Activated CD8-positive, alpha-beta T cell treated with anti-CD3 and anti-CD28 coated beads, Interleukin-2, amount 10 ng/mL, durations not matched to agents 7 days and 5 days (primary cell): Measurements from ENCODE around the gene KSR1. TPM values are rescaled to one million over a fixed set of nuclear protein-coding genes. Genes with fewer than 3 reads are reported as not detected.

Experiments used
- ATAC-seq: fragments of 150-1000 bp; cut with Tn5 transposase; one replicate; pipeline ENCODE4 v1.10.0; 2021; ENCODE audit warnings: moderate library complexity
- CTCF ChIA-PET: fragments of 350-600 bp; sonication (Branson Sonifier 250); formaldehyde crosslinking; loops from one replicate; lab custom pipeline; 2021; ENCODE audit warnings: antibody characterized with exemption; lab: Charles Lee
- POLR2A ChIA-PET: fragments of 350-600 bp; sonication (Branson Sonifier 250); formaldehyde crosslinking; loops from one replicate; lab custom pipeline; 2021; ENCODE audit warnings: antibody characterized with exemption; lab: Charles Lee
- DNase-seq: peaks from one replicate; pipeline ENCODE4 v3.0.0-alpha.2; 2020
- H3K27ac Mint-ChIP-seq: one replicate; pipeline ENCODE4 v1.8.0; 2021; ENCODE audit warnings: mild to moderate bottlenecking, mixed read lengths
- H3K27me3 Mint-ChIP-seq: one replicate; pipeline ENCODE4 v1.8.0; 2021; ENCODE audit warnings: low read depth, mixed read lengths
- H3K36me3 Mint-ChIP-seq: one replicate; pipeline ENCODE4 v1.8.0; 2021; ENCODE audit warnings: low read depth, mixed read lengths
- H3K4me1 Mint-ChIP-seq: one replicate; pipeline ENCODE4 v1.8.0; 2021; ENCODE audit warnings: low read depth, mixed read lengths
- H3K4me3 Mint-ChIP-seq: one replicate; pipeline ENCODE4 v1.8.0; 2021; ENCODE audit warnings: mild to moderate bottlenecking, mixed read lengths
- H3K9me3 Mint-ChIP-seq: one replicate; pipeline ENCODE4 v1.8.0; 2022; ENCODE audit warnings: mixed read lengths; ENCODE audit not compliant: insufficient read depth
- total RNA-seq, 2 experiments: library from RNA; stranded (reverse); gene quantifications; one replicate each; pipeline ENCODE4 v1.2.3, GENCODE V29; 2021

Gene KSR1
- total RNA-seq, 2 experiments from 2014 or later: 45.3 to 45.8 TPM

DNA sequence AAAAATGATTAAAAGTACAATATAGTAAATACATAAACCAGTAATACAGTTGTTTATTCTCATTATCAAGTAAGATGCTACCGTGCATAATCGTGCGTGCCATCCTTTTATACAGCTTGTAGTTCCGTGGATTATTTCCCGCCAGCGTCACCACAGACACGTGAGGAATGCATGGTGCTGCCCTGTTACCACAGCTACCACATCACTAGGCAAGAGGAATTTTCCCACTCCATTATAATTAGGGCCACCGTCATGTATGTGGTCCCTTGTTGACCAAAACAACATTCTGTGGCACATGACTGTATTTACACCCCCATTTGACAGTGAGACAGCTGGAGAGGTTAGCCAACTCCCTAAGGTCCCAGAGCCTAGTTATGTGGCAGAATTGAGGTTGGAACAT, 144.2 kb downstream of the KSR1 start:
- ChIA-PET CTCF (interaction anchor here (0.8 to 16.7 kb wide), 50 partner anchors 8 to 393 kb away, joined by 3 to 281 read pairs (median 7); partner anchors contain the start of genes KSR1 and LGALS9), POLR2A (interaction anchor here (1.3 to 1.6 kb wide), 2 partner anchors 22 to 41 kb away, joined by 3 to 4 read pairs; no protein-coding TSS in a partner anchor)
- no peak for ATAC-seq
- no peak overlapping the region for H3K27ac Mint-ChIP-seq
- no peak overlapping the region for H3K4me3 Mint-ChIP-seq
- DNase-seq: no peak
- H3K4me1 Mint-ChIP-seq: peaks cover 21% of the 10 kb centered on the region
- peaks cover 29% of the 10 kb centered on the region for H3K36me3 Mint-ChIP-seq
- H3K27me3 Mint-ChIP-seq: no peaks in the 10 kb centered on the region
- H3K9me3 Mint-ChIP-seq: no peaks in the 10 kb centered on the region

GRCh38 chr17:27601069-27601974, 145.1 kb downstream of the KSR1 start:
- no peaks in the 10 kb centered on the region for H3K27me3 Mint-ChIP-seq
- POLR2A ChIA-PET: interaction anchor here (0.6 to 1.3 kb wide), 2 partner anchors 40 to 251 kb away, joined by 3 read pairs; no protein-coding TSS in a partner anchor
- no peak overlapping the region for H3K4me3 Mint-ChIP-seq
- peaks cover 16% of the 10 kb centered on the region for H3K4me1 Mint-ChIP-seq
- H3K27ac Mint-ChIP-seq: no peak overlapping the region
- ATAC-seq: peak; percentile 31
- DNase-seq: peak; percentile 88
- no peaks in the 10 kb centered on the region for H3K9me3 Mint-ChIP-seq
- CTCF ChIA-PET: interaction anchor here (0.7 to 16.7 kb wide), 38 partner anchors 8 to 364 kb away, joined by 3 to 281 read pairs (median 10); partner anchors contain the start of gene KSR1
- H3K36me3 Mint-ChIP-seq: peaks cover 29% of the 10 kb centered on the region

- no peak overlapping the region for H3K27ac Mint-ChIP-seq
- H3K36me3 Mint-ChIP-seq: peaks cover 28% of the 10 kb centered on the region
- H3K9me3 Mint-ChIP-seq: no peaks in the 10 kb centered on the region
- POLR2A ChIA-PET: interaction anchor here (0.6 to 1.3 kb wide), 2 partner anchors 39 to 252 kb away, joined by 3 read pairs; no protein-coding TSS in a partner anchor
- H3K4me3 Mint-ChIP-seq: no peak overlapping the region
- CTCF ChIA-PET: interaction anchor here (0.7 to 16.7 kb wide), 35 partner anchors 10 to 365 kb away, joined by 3 to 281 read pairs (median 5); partner anchors contain the start of gene KSR1
- DNase-seq: no peak
- H3K4me1 Mint-ChIP-seq: peaks cover 16% of the 10 kb centered on the region
- no peak for ATAC-seq
- H3K27me3 Mint-ChIP-seq: no peaks in the 10 kb centered on the region
Observed at GRCh38 chr17:27601975-27602302, 145.7 kb downstream of the KSR1 start.

DNA sequence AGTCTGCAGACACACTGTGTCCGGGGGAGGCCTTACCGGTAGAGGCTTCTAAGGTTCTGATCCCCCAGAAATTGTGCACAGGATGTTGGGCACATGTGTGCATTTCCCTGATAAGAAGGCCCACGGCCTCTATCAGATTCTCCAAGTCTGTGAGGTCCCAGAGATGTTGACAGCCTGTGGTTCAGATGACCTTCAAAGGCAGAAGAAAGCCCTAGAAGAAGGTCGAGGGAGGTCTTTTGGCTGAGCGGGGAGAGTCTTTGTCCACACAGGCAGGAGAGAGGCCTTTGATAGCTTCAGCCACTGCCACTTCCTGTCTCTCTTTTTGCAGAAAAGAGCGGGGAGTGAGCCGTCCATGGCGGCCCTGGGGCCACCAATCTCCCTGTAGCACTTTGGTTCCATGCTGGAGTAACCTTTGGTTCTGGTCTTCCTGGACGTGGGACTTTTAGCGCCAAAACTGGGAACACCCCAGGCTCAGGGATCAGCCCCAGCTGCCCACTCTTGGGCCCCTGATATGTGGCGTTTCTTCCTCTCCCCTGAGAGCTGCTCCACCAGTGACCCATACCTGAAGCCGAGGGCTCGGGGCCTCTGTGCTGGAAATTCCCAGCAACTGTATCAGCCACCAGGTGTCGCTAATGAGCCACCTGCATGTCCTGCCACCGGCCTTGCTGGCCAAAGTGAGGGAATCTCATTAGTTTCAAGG, 146.6 kb downstream of the KSR1 start:
- POLR2A ChIA-PET: no interaction called here
- Mint-ChIP-seq H3K27ac (no peak overlapping the region), H3K9me3 (no peaks in the 10 kb centered on the region)

DNA sequence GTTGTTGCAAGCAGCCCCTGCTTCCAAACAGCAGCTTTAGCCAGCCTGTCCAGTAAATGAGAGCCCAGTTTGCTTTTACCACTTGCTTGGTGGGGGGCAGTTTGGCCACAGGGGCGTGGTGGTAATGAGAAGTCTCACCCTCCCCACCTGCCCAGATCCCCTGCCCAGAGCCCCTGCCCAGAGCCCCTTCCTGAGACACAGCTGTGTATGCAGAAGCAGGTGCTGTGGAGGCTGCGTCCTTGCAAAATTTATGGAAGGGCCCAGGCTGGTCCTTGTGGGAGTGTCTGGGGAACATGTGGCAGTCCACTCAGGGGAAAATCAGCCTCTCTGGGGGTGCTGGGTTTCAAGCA, 147.1 kb downstream of the KSR1 start:
- H3K4me3 Mint-ChIP-seq: no peak overlapping the region
- no peak for ATAC-seq
- peaks cover 25% of the 10 kb centered on the region for H3K36me3 Mint-ChIP-seq
- no peak for DNase-seq
- H3K27me3 Mint-ChIP-seq: no peaks in the 10 kb centered on the region
- H3K27ac Mint-ChIP-seq: no peak overlapping the region
- H3K9me3 Mint-ChIP-seq: no peaks in the 10 kb centered on the region
- CTCF ChIA-PET: interaction anchor here (0.7 to 16.7 kb wide), 20 partner anchors 9 to 366 kb away, joined by 3 to 281 read pairs (median 8); partner anchors contain the start of gene KSR1
- POLR2A ChIA-PET: no interaction called here
- H3K4me1 Mint-ChIP-seq: peaks cover 16% of the 10 kb centered on the region

More for the DNA sequence above, 146.6 kb downstream of the KSR1 start:
- H3K4me3 Mint-ChIP-seq: no peak overlapping the region
- H3K27me3 Mint-ChIP-seq: no peaks in the 10 kb centered on the region
- ATAC-seq: peak; percentile 41
- peaks cover 25% of the 10 kb centered on the region for H3K36me3 Mint-ChIP-seq
- peak; percentile 78 for DNase-seq
- CTCF ChIA-PET: interaction anchor here (0.7 to 16.7 kb wide), 35 partner anchors 10 to 366 kb away, joined by 3 to 281 read pairs (median 5); partner anchors contain the start of gene KSR1
- H3K4me1 Mint-ChIP-seq: peaks cover 16% of the 10 kb centered on the region

- ChIA-PET POLR2A (interaction anchor here (1.1 kb wide), 1 partner anchor 45 kb away, joined by 3 read pairs; no protein-coding TSS in a partner anchor), CTCF (interaction anchor here (0.7 to 16.7 kb wide), 15 partner anchors 9 to 367 kb away, joined by 3 to 281 read pairs (median 8); partner anchors contain the start of gene KSR1)
- Mint-ChIP-seq H3K27ac (no peak overlapping the region), H3K4me3 (no peak overlapping the region), H3K4me1 (peaks cover 16% of the 10 kb centered on the region), H3K9me3 (no peaks in the 10 kb centered on the region), H3K27me3 (no peaks in the 10 kb centered on the region), H3K36me3 (peaks cover 28% of the 10 kb centered on the region)
- ATAC-seq (no peak), DNase-seq (no peak)
Observed at GRCh38 chr17:27603880-27604794, 147.9 kb downstream of the KSR1 start.

DNA sequence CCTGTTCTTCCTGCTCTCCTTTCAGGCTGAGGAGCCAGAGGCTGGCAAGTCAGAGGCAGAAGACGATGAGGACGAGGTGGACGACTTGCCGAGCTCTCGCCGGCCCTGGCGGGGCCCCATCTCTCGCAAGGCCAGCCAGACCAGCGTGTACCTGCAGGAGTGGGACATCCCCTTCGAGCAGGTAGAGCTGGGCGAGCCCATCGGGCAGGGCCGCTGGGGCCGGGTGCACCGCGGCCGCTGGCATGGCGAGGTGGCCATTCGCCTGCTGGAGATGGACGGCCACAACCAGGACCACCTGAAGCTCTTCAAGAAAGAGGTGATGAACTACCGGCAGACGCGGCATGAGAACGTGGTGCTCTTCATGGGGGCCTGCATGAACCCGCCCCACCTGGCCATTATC, 149.2 kb downstream of the KSR1 start:
- Mint-ChIP-seq H3K4me1 (peaks cover 16% of the 10 kb centered on the region), H3K9me3 (no peaks in the 10 kb centered on the region), H3K36me3 (peaks cover 27% of the 10 kb centered on the region), H3K27me3 (no peaks in the 10 kb centered on the region), H3K27ac (no peak overlapping the region), H3K4me3 (no peak overlapping the region)
- DNase-seq (no peak), ATAC-seq (no peak)
- ChIA-PET POLR2A (interaction anchor here (0.5 kb wide), 1 partner anchor 15 kb away, joined by 3 read pairs; no protein-coding TSS in a partner anchor), CTCF (interaction anchor here (1.7 to 16.7 kb wide), 2 partner anchors 16 to 48 kb away, joined by 4 to 281 read pairs; no protein-coding TSS in a partner anchor)

DNA sequence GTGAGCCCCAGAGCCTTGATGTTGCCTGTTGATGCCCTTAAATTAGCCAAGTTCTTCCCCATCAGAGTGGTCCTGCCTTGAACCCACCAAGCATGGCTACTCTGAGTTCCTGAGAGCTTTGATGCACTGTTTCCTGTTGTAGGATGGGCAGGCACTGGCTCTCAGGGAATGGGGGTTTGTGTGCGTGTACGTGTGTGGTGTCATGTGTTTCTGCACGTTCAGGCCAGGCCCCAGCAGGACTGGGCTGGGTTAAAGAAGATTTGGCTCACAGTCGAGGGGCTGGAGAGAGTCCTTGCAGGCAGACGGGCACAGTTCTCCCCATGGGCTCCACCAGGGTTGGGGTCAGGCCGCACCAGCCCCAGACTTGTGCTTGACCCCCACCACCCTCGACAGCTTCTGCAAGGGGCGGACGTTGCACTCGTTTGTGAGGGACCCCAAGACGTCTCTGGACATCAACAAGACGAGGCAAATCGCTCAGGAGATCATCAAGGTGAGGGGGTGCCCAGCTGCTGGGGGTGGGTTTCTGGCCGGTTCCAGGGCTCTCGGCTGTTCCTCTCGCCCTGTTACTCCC, 151.4 kb downstream of the KSR1 start:
- Mint-ChIP-seq H3K4me3 (no peak overlapping the region), H3K4me1 (peaks cover 8% of the 10 kb centered on the region), H3K27ac (no peak overlapping the region), H3K9me3 (no peaks in the 10 kb centered on the region), H3K27me3 (no peaks in the 10 kb centered on the region), H3K36me3 (peaks cover 27% of the 10 kb centered on the region)
- ChIA-PET CTCF (interaction anchor here (1.0 to 16.7 kb wide), 4 partner anchors 8 to 254 kb away, joined by 3 to 281 read pairs (median 14); no protein-coding TSS in a partner anchor), POLR2A (interaction anchor here (1.1 to 1.2 kb wide), 2 partner anchors 25 to 40 kb away, joined by 3 read pairs; no protein-coding TSS in a partner anchor)
- no peak for ATAC-seq
- no peak for DNase-seq

DNA sequence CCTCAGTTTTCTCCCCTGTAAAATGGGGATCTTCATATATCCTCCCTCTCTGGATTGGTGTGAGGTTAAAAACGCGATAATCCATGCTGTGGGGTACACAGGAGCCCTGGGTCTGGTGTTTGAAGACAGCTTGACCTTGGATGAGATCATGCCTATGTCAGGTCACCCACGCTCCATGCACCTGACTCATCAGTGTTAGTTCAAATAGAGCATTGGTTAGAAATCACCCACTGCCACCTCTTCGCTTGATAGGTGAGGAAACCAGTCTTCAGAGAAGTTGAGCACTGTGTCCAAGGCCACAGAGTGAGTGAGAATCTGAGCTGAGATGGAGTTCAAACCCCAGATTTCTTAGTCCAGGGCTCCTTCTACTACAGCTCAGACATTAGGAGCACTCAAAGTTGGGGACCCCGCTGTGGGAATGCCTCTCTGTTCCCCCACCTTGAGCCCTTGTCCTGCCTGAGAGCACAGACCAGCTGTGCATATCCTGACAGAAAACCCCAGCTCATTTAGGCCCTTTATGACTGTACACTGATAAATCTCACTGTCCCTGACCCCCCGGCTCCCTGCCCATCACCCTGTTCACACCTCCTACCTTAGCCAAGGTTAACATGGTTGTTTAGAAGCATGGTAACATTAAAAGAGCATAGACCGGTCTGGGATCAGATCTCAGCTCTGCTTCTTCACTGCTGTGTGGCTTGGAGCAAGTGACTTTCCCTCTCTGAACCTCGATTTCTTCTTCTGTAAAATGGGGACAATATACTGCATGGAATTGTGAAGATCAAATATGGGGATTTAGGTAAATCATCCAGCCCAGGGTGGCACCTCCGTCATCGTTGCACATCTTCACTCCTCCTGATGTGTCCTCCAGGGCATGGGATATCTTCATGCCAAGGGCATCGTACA, 152.3 kb downstream of the KSR1 start:
- CTCF ChIA-PET: interaction anchor here (1.3 to 16.7 kb wide), 5 partner anchors 9 to 271 kb away, joined by 3 to 281 read pairs (median 6); no protein-coding TSS in a partner anchor
- DNase-seq: no peak
- POLR2A ChIA-PET: interaction anchor here (1.2 to 2.0 kb wide), 2 partner anchors 24 to 42 kb away, joined by 3 to 13 read pairs; no protein-coding TSS in a partner anchor
- no peak for ATAC-seq
- Mint-ChIP-seq H3K27ac (no peak overlapping the region), H3K4me3 (no peak overlapping the region), H3K9me3 (no peaks in the 10 kb centered on the region), H3K36me3 (peaks cover 29% of the 10 kb centered on the region), H3K4me1 (peaks cover 2% of the 10 kb centered on the region), H3K27me3 (no peaks in the 10 kb centered on the region)
